22Rv1 (cell line): ENCODE results near the gene CAP2.

Experiments
- H3K27ac ChIP-seq: fragments of 450-650 bp; 2 replicates; pipeline ENCODE4 v1.5.1; 2017
- ZFX ChIP-seq: fragments of 450-650 bp; IDR thresholded peaks from 2 replicates; pipeline ENCODE4 v1.6.1; 2017; ENCODE audit warnings: antibody characterized with exemption, borderline replicate concordance
- TF ChIP-seq, protein P1 (sequence below): fragments of 450-650 bp; IDR thresholded peaks from 2 replicates; pipeline ENCODE4 v1.5.1; 2017; ENCODE audit warnings: mild to moderate bottlenecking

CAP2 gene

DNA sequence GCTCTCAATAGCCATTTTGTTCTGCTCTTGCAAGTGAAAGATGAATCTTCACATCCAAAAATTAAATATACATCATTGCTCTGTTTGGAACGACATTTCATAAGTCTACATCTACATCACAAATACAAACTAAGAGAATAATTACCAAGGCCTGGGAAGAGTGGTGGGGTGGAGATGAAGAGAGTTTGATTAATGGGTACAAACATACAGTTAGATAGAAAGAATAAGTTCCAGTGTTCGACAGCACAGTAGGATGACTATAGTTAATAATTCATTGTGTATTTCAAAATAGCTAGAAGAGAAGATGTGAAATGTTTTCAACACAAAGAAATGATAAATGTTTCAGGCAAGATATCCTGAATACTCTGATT is 38.0 kb upstream of the CAP2 start:
- TF ChIP-seq, protein P1, sequence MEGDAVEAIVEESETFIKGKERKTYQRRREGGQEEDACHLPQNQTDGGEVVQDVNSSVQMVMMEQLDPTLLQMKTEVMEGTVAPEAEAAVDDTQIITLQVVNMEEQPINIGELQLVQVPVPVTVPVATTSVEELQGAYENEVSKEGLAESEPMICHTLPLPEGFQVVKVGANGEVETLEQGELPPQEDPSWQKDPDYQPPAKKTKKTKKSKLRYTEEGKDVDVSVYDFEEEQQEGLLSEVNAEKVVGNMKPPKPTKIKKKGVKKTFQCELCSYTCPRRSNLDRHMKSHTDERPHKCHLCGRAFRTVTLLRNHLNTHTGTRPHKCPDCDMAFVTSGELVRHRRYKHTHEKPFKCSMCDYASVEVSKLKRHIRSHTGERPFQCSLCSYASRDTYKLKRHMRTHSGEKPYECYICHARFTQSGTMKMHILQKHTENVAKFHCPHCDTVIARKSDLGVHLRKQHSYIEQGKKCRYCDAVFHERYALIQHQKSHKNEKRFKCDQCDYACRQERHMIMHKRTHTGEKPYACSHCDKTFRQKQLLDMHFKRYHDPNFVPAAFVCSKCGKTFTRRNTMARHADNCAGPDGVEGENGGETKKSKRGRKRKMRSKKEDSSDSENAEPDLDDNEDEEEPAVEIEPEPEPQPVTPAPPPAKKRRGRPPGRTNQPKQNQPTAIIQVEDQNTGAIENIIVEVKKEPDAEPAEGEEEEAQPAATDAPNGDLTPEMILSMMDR: no peak
- TF ChIP-seq ZFX: no peak
- no peak overlapping the region for H3K27ac ChIP-seq

DNA sequence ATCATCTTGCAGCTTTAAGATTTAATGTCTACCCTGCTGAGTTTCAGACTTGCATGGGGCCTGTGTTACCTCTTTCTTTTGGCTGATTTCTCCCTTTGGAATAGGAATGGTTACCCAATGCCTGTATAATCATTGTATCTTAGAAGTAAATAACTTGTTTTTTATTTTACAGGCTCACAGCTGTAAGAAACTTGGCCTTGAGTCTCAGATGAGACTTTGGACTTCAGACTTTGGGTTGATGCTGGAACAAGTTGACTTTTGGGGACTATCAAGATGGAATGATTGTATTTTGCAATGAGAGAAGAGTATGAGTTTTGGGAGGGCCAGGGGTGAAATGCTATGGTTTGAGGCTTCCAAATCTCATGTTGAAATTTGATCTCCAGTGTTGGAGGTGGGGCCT is 34.9 kb upstream of the CAP2 start:
- no peak for TF ChIP-seq ZFX
- TF ChIP-seq, protein P1: no peak
- no peak overlapping the region for H3K27ac ChIP-seq

DNA sequence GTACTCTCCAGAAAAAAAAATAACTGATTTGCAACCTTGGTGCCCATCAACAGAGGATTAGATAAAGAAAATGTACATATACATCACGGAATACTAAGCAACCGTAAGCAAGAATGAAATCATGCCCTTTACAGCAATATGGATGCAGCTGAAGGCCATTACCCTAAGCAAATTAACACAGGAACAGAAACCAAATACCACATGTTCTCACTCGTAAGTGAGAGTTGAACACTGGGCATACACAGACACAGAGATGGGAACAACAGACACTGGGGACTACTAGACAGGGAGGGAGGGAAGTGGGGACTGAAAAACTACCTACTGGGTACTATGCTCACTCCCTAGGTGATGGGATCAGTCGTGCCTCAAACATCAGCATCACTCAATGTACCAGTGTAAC is 32.8 kb upstream of the CAP2 start:
- no peak overlapping the region for H3K27ac ChIP-seq
- TF ChIP-seq, protein P1: no peak
- TF ChIP-seq ZFX: no peak

DNA sequence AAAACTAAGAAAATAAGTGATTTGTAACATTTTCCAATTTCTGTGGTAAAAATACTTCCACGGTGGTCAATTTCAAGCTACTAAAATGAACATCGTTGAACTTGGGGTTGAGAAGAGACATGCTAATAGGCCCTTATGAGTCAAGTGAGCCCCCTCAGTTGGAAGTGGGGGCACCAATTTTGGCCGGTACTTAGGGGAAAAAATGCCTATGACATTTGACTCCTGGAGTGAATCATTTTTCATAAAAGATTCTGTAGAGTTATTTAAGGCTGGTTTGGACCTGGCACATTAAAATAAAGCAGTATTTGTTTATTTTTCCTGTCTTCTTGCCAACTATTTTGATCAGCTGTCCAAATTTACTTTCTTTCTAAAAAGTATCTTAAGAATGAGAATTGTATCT is 32.4 kb upstream of the CAP2 start:
- TF ChIP-seq, protein P1: no peak
- TF ChIP-seq ZFX: no peak
- no peak overlapping the region for H3K27ac ChIP-seq

DNA sequence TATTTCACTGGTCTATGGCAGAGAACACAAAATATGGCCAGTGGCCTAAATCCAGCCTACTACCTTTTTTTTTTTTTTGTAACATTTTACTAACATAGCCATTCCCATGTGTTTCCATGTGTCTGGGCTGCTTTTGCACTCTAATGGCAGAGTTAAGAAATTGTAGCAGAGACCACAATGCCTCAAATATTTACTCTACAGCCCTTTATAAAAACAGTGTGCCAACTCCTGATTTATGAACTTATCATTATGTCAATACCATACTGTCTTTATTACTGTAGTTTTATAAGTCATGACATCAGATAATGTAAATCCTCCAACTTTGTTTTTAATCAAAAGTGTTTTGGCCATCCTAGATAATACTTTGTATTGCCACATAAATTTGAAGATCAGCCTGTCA is 27.4 kb upstream of the CAP2 start:
- TF ChIP-seq ZFX: no peak
- TF ChIP-seq, protein P1: no peak
- H3K27ac ChIP-seq: no peak overlapping the region

DNA sequence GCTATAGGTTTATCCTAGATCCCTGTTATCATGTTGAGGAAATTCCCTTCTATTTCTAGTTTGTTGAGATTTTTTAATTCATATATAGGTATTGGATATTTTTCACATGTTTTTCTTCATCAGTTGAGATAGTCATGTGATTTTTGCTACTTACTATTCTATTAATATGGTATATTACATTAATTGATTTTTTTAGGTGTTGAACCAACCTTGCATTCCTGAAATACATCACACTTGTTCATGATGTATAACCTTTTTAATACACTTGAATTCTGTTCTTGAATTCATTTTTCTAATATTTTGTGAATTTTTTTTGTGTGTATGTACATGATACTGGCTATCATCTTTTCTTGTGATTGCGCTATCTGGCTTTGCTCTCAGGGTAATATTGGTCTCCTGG is 25.5 kb upstream of the CAP2 start:
- no peak for TF ChIP-seq ZFX
- TF ChIP-seq, protein P1: no peak
- H3K27ac ChIP-seq: no peak overlapping the region

DNA sequence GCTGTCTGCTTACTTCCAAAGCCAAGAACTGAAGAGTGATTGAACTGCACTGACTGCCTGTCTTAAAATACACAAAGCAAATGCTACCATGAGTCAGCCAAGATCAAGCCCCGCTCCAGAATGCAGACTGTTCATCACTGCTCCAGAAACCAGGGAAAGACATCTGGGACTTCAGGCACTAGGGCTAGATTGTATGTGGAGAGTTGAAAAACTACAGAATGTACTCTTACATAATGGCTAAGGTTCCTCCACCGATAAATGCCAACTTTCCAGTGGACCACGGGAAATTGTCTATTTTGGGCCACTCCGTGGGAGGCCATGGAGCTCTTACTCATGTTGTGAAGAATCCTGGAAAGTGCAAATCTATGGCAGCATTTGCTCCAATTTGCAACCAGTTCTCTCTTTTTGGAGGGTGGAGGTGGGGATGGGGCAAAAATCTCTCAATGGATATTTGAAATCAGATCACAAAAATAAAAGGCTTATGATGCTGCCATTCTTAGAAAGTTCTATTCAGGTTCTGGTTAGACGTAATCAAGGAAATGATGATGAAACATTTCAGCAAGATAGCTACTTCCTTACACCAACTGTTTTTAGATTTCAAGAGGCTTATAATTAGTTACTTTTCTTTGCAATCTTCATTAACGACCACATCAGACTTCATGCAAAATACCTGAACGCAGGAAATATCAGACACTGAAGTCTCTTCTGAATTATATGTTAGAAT is 11.8 kb upstream of the CAP2 start:
- TF ChIP-seq, protein P1: no peak
- no peak for TF ChIP-seq ZFX
- H3K27ac ChIP-seq: no peak overlapping the region
